Fibroblast of skin of scalp (primary cell): ENCODE data around the gene SMIM24.
"Not testable (repeated sequence)": the region's sequence is repeated elsewhere in the genome, so short reads cannot be mapped to it uniquely, and the experiment has no call there.

Experiments used
- DNase-seq: peaks from one replicate; pipeline ENCODE4 v3.0.0-alpha.2; 2013

SMIM24 gene

GRCh38 chr19:3454656-3455392, 25.5 kb downstream of the SMIM24 start:
- DNase-seq: no peak

GRCh38 chr19:3453840-3454239, 26.5 kb downstream of the SMIM24 start:
- DNase-seq: no peak

- not testable (repeated sequence) for DNase-seq
Measured at GRCh38 chr19:3452942-3453214, 27.4 kb downstream of the SMIM24 start.

GRCh38 chr19:3452171-3452941, 28.0 kb downstream of the SMIM24 start:
- DNase-seq: no peak

GRCh38 chr19:3451451-3451866, 28.9 kb downstream of the SMIM24 start:
- no peak for DNase-seq

- DNase-seq: peak; percentile 99
Measured at GRCh38 chr19:3450796-3451411, 29.4 kb downstream of the SMIM24 start.

GRCh38 chr19:3448616-3449334, 31.6 kb downstream of the SMIM24 start:
- DNase-seq: no peak

GRCh38 chr19:3446657-3447056, 33.7 kb downstream of the SMIM24 start:
- not testable (repeated sequence) for DNase-seq

GRCh38 chr19:3444695-3445234, 35.6 kb downstream of the SMIM24 start:
- no peak for DNase-seq

GRCh38 chr19:3443840-3444694, 36.3 kb downstream of the SMIM24 start:
- DNase-seq: no peak

DNA sequence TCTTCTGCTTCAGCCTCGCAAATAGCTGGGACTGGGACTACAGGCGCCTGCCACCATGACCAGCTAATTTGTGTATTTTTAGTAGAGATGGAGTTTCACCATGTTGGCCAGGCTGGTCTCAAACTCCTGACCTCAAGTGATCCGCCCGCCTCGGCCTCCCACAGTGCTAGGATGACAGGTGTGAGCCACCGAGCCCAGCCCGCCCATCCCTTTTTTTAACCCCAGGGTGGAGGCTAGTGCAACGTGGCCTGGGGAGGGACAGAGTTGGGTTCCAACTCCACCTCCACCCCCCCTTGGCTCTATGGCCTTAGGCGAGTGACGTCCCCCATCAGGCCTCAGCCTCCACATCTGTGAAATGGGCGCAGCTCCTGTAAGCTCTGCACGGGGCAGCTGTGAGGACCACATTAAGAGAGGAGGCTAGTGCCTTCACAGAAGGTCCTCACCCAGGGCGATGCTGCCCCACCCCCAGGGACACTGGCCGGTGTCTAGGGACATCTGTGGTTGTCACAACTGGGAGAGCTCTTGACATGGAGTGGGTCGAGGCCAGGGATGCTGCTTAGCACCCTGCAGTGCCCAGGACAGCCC, 37.7 kb downstream of the SMIM24 start:
- no peak for DNase-seq

- DNase-seq: no peak
Measured at GRCh38 chr19:3441986-3442329, 38.4 kb downstream of the SMIM24 start.

DNA sequence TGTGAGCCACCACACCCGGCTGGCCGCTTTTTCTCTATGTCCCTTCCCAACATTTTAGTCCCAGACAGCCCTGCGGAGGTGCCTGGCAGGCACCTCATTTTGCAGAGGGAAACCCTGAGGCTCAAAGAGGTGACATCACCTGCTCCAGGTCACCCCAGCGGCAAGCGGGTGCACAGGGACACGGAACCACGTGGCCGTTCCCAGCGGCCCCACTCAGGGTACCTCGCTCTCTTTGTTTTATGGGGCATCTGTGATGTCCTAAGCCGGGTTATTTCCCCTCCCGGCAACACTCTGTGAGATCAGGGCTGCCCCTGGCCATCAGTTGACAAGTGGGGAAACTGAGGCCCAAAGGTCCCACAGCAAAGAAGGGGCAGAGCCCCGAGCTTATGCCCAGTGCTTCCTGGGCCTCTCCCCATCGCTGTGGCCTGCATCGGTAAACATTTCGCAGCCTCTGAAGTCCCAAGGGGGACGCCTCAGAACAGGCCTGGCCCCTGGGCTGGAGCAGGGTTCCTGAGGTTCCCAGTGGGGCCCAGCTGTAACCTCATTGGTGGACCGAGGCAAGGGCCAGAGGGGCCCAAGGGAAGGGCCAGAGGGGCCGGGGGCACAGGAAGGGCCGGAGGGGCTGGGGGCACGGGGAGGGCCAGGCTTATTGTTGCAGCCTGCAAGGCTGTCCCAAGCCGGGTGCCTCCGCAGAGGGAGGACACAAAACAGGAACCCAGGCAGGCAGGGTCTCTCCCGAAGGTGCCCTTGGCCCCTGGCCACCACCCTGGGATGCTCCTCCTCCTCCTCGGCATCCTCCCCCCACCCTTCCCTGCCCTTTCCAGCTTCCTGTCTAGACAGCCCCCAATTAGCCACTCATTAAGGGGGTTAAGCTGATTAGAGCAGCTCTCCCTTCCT, 39.0 kb downstream of the SMIM24 start:
- DNase-seq: no peak

- DNase-seq: peak; percentile 36
Measured at GRCh38 chr19:3440082-3440481, 40.2 kb downstream of the SMIM24 start.

DNA sequence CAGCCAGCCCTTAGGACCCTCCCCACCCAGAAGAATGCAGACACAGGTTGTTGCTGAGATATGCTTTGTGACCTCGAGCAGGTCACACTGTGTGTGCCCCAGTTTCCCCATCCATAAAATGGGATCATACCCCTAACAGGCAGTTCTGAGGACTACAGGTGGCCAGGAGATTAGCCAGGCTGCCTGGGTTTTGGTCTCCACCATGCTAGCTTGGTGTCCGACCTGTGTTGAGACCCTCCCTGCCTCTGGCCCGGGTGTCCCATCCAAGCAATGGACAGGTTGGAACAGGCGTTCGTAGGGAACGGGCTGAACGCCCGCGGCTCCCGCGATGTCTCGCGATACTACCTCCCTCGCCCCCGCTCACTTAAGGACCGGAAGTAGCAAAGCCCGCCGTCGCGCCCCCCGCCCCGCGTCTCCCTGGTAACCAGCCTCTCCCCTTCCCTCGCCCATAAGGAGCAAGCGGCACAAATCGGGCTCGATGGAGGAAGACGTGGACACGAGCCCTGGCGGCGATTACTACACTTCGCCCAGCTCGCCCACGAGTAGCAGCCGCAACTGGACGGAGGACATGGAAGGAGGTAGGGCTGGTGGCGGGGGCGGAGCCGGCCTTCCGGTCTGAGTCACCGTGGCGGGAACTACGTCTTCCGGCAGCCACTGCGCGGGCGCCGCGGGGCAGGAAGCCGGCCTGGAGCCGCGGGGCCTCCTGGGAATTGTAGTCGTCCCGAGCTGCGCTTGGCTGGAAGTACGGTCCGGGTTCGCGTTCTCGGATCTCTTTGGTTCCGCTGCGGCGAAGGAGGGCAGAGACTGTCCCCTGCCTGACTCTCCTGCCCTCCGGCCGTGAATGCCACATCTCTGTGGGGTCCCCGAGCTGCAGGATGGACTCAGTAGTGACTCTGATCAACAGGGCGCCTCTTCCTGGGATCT, 45.4 kb downstream of the SMIM24 start:
- peak; percentile 96 for DNase-seq

DNA sequence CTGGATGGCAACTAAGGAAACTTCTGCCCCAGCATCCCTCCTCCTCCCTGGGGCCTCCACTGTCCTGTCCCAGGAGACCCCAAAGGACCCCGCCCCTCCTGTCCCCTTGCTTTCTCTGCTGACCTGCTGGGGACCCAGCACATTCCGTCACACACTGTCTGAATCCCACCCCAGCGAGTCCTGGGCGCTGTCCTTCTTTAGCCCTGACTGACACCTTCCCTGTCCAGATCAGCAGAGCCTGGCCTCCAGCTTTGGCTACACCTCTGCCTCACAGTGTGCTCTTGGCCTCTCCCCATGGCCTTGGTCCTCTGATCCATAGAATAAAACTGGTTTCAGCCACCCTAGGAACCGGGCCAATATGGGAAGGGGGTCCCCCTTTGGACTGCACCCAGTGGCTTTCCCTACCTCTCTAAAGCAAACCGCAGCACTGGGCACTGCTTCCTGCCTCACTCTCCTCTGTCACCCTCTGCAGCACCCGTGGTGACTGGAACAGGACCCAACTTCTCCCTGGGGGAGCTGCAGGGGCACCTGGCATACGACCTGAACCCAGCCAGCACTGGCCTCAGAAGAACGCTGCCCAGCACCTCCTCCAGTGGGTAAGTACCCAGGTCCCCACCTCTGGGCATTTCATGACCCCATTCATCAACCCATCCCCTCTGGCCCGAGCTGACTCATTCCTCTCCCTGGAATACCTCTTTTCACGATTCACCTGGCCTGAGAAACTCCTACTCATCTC, 46.4 kb downstream of the SMIM24 start:
- no peak for DNase-seq

- no peak for DNase-seq
Measured at GRCh38 chr19:3433313-3433712, 47.0 kb downstream of the SMIM24 start.

DNA sequence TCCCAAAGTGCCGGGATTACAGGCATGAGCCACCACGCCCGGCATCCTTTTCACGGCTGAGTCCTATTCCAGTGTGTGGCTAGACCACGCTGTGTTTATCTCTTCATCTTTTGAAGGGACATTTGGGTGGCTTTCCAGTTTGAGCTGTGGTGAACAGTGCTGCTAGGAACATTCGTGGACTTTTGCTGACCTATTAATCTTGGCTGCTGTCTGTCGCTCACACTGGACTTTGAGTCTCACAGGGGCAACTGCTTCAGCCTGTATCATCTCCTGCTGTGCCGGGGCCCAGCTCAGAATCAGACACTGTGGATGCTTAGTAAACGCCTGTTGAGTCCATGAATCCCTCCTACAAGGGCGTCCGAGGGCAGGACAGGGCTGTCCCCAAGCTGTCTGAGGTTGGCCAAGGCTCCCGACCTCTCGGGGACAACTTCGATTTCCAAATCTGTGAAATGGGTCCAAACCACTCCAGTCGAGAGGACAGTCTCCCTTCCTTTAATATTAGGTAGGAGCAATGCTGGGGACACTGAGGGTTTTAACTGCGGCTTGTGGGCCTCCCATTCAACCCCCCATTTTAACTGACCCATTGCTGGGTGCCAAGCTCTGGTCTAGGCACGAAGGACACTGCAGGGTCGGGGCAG, 48.4 kb downstream of the SMIM24 start:
- DNase-seq: no peak
